Gastroesophageal sphincter (tissue), 3 donors: ENCODE measurements around the gene TEPSIN.

Experiments used
- POLR2A ChIP-seq, 2 donors: fragments of 450-650 bp; IDR thresholded peaks; one replicate each; pipeline ENCODE4 v1.6.1; 2017; ENCODE audit warnings: antibody characterized with exemption in 2 of 2, mild to moderate bottlenecking in 2 of 2, moderate library complexity in 1 of 2
- POLR2AphosphoS5 ChIP-seq: sonication (generic); formaldehyde crosslinking; IDR thresholded peaks from one replicate; pipeline ENCODE4 v1.6.1; 2017; ENCODE audit warnings: antibody characterized with exemption
- TF ChIP-seq, protein P1 (sequence below), 4 experiments: fragments of 200-600 bp in 2 of 4; fragments of 450-650 bp in 2 of 4; sonication (generic) in 1 of 4; IDR thresholded peaks; one replicate each; pipeline ENCODE4 v1.5.1; 2017 to 2019; ENCODE audit warnings: antibody characterized with exemption in 4 of 4, mild to moderate bottlenecking in 2 of 4, moderate library complexity in 2 of 4

DNA sequence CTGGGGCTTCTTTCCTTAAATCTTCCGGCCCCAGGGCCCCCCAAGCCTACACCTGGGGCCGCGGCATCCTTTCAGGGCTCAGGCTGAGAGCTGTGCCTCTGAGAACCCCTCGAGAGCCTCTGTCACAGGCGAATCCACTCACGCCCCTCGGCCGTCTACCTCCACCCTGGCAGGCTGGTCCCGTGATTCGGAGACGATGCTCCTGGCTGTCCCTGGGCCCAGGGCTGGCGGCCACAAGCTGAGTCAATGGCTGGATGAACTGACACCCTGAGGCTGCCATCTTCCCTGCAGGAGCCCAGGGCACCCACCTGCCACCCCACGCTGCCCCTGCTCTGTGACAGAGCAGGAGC, 4.4 kb downstream of the TEPSIN start:
- TF ChIP-seq, protein P1, sequence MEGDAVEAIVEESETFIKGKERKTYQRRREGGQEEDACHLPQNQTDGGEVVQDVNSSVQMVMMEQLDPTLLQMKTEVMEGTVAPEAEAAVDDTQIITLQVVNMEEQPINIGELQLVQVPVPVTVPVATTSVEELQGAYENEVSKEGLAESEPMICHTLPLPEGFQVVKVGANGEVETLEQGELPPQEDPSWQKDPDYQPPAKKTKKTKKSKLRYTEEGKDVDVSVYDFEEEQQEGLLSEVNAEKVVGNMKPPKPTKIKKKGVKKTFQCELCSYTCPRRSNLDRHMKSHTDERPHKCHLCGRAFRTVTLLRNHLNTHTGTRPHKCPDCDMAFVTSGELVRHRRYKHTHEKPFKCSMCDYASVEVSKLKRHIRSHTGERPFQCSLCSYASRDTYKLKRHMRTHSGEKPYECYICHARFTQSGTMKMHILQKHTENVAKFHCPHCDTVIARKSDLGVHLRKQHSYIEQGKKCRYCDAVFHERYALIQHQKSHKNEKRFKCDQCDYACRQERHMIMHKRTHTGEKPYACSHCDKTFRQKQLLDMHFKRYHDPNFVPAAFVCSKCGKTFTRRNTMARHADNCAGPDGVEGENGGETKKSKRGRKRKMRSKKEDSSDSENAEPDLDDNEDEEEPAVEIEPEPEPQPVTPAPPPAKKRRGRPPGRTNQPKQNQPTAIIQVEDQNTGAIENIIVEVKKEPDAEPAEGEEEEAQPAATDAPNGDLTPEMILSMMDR (IDR thresholded peaks at IDR 0.05) = no peak
- no peak for TF ChIP-seq POLR2AphosphoS5
- no peak for TF ChIP-seq POLR2A (IDR thresholded peaks at IDR 0.05)
